OCI-LY7 (cell line): ENCODE measurements around the gene IQSEC1. TPM values are rescaled to one million over a fixed set of nuclear protein-coding genes. Genes with fewer than 3 reads are reported as not detected.

Experiments
- BruUV-seq: library from RNA; stranded (reverse); fragments of 400-500 nt; replicated peaks from 2 replicates; lab custom pipeline; 2021; lab: Mats Ljungman, UMichigan
- CTCF ChIA-PET: fragments of 300-600 bp; sonication (Branson Sonifier 250); formaldehyde crosslinking; loops from one replicate; lab custom pipeline; 2022; ENCODE audit warnings: antibody characterized with exemption; ENCODE audit not compliant: unreplicated experiment; lab: Charles Lee
- POLR2A ChIA-PET: fragments of 300-600 bp; sonication (Branson Sonifier 250); formaldehyde crosslinking; loops from one replicate; lab custom pipeline; 2022; ENCODE audit warnings: antibody characterized with exemption; lab: Charles Lee
- DNase-seq: peaks from one replicate; pipeline ENCODE4 v3.0.0-alpha.2; 2015; ENCODE audit warnings: low spot score
- H2AFZ ChIP-seq: fragments of 200-600 bp; sonication (generic), shearing (Covaris generic); 2 replicates; pipeline ENCODE4 v1.6.1; 2014; ENCODE audit warnings: mild to moderate bottlenecking, antibody characterized with exemption, low read length, moderate library complexity
- H3K27ac ChIP-seq: fragments of 200-600 bp; sonication (generic); 2 replicates; pipeline ENCODE4 v1.5.1; 2014; ENCODE audit warnings: mixed run types, low read depth, mild to moderate bottlenecking, moderate library complexity, low read length, inconsistent platforms; ENCODE audit not compliant: poor library complexity, severe bottlenecking
- H3K36me3 ChIP-seq: fragments of 200-600 bp; sonication (generic); 2 replicates; pipeline ENCODE4 v1.6.1; 2014; ENCODE audit warnings: mild to moderate bottlenecking, antibody characterized with exemption, low read length, moderate library complexity, mixed read lengths; ENCODE audit not compliant: insufficient read depth
- H3K4me1 ChIP-seq: fragments of 200-600 bp; sonication (generic); 2 replicates; pipeline ENCODE4 v1.5.1; 2014; ENCODE audit warnings: mild to moderate bottlenecking, low read length; ENCODE audit not compliant: insufficient read depth, poor library complexity, severe bottlenecking
- H3K4me2 ChIP-seq: fragments of 200-600 bp; sonication (generic); 2 replicates; pipeline ENCODE4 v1.6.1; 2014; ENCODE audit warnings: mild to moderate bottlenecking, low read length
- H3K4me3 ChIP-seq: fragments of 200-600 bp; sonication (generic); 2 replicates; pipeline ENCODE4 v1.5.1; 2014; ENCODE audit warnings: mild to moderate bottlenecking, low read depth, low read length; ENCODE audit not compliant: poor library complexity, severe bottlenecking
- H3K79me2 ChIP-seq: fragments of 200-600 bp; sonication (generic); 2 replicates; pipeline ENCODE4 v1.6.1; 2016; ENCODE audit warnings: low read depth, mild to moderate bottlenecking, low read length, moderate library complexity, mixed read lengths; ENCODE audit not compliant: insufficient read depth
- H3K9me2 ChIP-seq: fragments of 200-600 bp; sonication (generic); 2 replicates; pipeline ENCODE4 v1.6.1; 2016; ENCODE audit warnings: mild to moderate bottlenecking, low read length, mixed read lengths; ENCODE audit not compliant: insufficient read depth
- H3K9me3 ChIP-seq: fragments of 200-600 bp; sonication (generic); 2 replicates; pipeline ENCODE4 v1.6.1; 2014; ENCODE audit warnings: mild to moderate bottlenecking, mixed run types, low read length, mixed read lengths
- H4K20me1 ChIP-seq: fragments of 200-600 bp; sonication (generic); 2 replicates; pipeline ENCODE4 v1.6.1; 2014; ENCODE audit warnings: mild to moderate bottlenecking, antibody characterized with exemption, low read length, moderate library complexity, mixed read lengths; ENCODE audit not compliant: insufficient read depth
- CTCF ChIP-seq: fragments of 200-600 bp; sonication (generic); conservative IDR thresholded peaks from 2 replicates; pipeline ENCODE4 v1.5.1; 2014; ENCODE audit warnings: mild to moderate bottlenecking, antibody characterized with exemption, low read length, moderate library complexity, mixed read lengths
- EZH2phosphoT487 ChIP-seq: fragments of 200-600 bp; sonication (generic); IDR thresholded peaks from 2 replicates; pipeline ENCODE4 v1.6.1; 2018; ENCODE audit warnings: low read depth, borderline replicate concordance, mild to moderate bottlenecking, mixed run types, antibody characterized with exemption, low read length, moderate library complexity, mixed read lengths
- intact Hi-C: fragments of 100-400 bp; cut with micrococcal nuclease; formaldehyde crosslinking; loops from one replicate; pipeline ENCODE4 v1.10.0; 2022; ENCODE audit not compliant: unreplicated experiment
- total RNA-seq, 2 experiments: library from RNA; depleted of rRNA in 1 of 2; stranded (reverse); fragments of >200 nt in 1 of 2; shearing (Covaris generic) in 1 of 2; gene quantifications; 2 replicates each; pipeline ENCODE4 v1.2.3, GENCODE V29; 2014 to 2022

The IQSEC1 gene
- total RNA-seq, 2 experiments from 2014 or later: 25.2 to 70.1 TPM

GRCh38 chr3:12963922-12964701 is 109.1 kb downstream of the IQSEC1 start:
- no peak for DNase-seq
- POLR2A ChIA-PET: interaction anchor here (0.5 to 0.6 kb wide), 2 partner anchors 265 to 635 kb away, joined by 3 read pairs; no protein-coding TSS in a partner anchor
- Histone ChIP-seq H3K9me2 (no peaks in the 10 kb centered on the region), H3K9me3 (no peaks in the 10 kb centered on the region), H3K4me2 (0 out of 2 replicates have a peak overlapping the region, but pooled peaks have one; percentile 24), H3K4me1 (peaks cover 45% of the 10 kb centered on the region), H3K4me3 (no peak overlapping the region), H3K36me3 (peaks cover 8% of the 10 kb centered on the region; the same call in 1 of the 2 replicates), H4K20me1 (peaks cover 34% of the 10 kb centered on the region), H3K27ac (no peak overlapping the region), H3K79me2 (peaks cover 46% of the 10 kb centered on the region), H2AFZ (no peak overlapping the region)
- TF ChIP-seq CTCF (no peak), EZH2phosphoT487 (no peak)
- intact Hi-C loops: no loop called here
- BruUV-seq: no TSS peak
- CTCF ChIA-PET: no interaction called here

GRCh38 chr3:12963231-12963896 is 109.9 kb downstream of the IQSEC1 start:
- Histone ChIP-seq H3K4me2 (peak overlapping the region; percentile 24; the same call in 1 of the 2 replicates), H3K4me1 (peaks cover 43% of the 10 kb centered on the region), H2AFZ (no peak overlapping the region), H3K79me2 (peaks cover 46% of the 10 kb centered on the region), H3K9me2 (no peaks in the 10 kb centered on the region), H3K9me3 (no peaks in the 10 kb centered on the region), H3K36me3 (peaks cover 6% of the 10 kb centered on the region; the same call in 1 of the 2 replicates), H4K20me1 (peaks cover 38% of the 10 kb centered on the region), H3K27ac (no peak overlapping the region), H3K4me3 (no peak overlapping the region)
- DNase-seq: no peak
- POLR2A ChIA-PET: interaction anchor here (0.6 kb wide), 1 partner anchor 266 kb away, joined by 3 read pairs; no protein-coding TSS in a partner anchor
- CTCF ChIA-PET: no interaction called here
- BruUV-seq: no TSS peak
- TF ChIP-seq CTCF (no peak), EZH2phosphoT487 (no peak)
- intact Hi-C loops: no loop called here
